ENCODE measurements around the gene LAMTOR3. TPM values are rescaled to one million over a fixed set of nuclear protein-coding genes. Genes with fewer than 3 reads are reported as not detected.
A peak's percentile ranks its signal among the peaks of the same experiment; 100 is the strongest.

Gene LAMTOR3
- total RNA-seq, 4 donors from 2014 or later, result 34.5 to 64.8 (median 53.1) TPM

GRCh38 chr4:99918656-99919055 lies 24.4 kb upstream of the LAMTOR3 start:
- Histone ChIP-seq H3K36me3 (peaks cover 2 to 67% of the 10 kb centered on the region in 2 donors), H3K27me3 (no peaks in the 10 kb centered on the region), H3K4me3 (no peak overlapping the region), H3K4me1 (no peaks in the 10 kb centered on the region), H3K27ac (no peak overlapping the region), H3K9me3 (peaks cover 0 to 7% (median 0%) of the 10 kb centered on the region in 3 donors)
- WGBS, 2 donors (ENCODE audit: low coverage in 1 of 2), result 100% methylated on average over 2 of the region's 2 CpGs; no CpG with 5 or more reads in 1 of the 2 donors
- TF ChIP-seq POLR2A (IDR thresholded peaks at IDR 0.05) (no peak), CTCF (IDR thresholded peaks at IDR 0.05) (no peak), EP300 (IDR thresholded peaks at IDR 0.05) (no peak)
- no peak for ATAC-seq

- Histone ChIP-seq H3K4me1 (no peaks in the 10 kb centered on the region), H3K27ac (no peak overlapping the region), H3K36me3 (peaks cover 2 to 58% of the 10 kb centered on the region in 2 donors), H3K27me3 (no peaks in the 10 kb centered on the region), H3K4me3 (no peak overlapping the region), H3K9me3 (peaks cover 0 to 7% (median 0%) of the 10 kb centered on the region in 3 donors)
- WGBS, 2 donors (ENCODE audit: low coverage in 1 of 2), result 82 to 99% methylated on average over 2 to 3 of the region's 3 CpGs
- TF ChIP-seq CTCF (IDR thresholded peaks at IDR 0.05), result no peak
- TF ChIP-seq POLR2AphosphoS5 (IDR thresholded peaks at IDR 0.05), result no peak
- no peak for TF ChIP-seq EP300 (IDR thresholded peaks at IDR 0.05)
- TF ChIP-seq POLR2A (IDR thresholded peaks at IDR 0.05), result no peak
- no peak for ATAC-seq
Measured at GRCh38 chr4:99917575-99917974, 23.3 kb upstream of the LAMTOR3 start.

DNA sequence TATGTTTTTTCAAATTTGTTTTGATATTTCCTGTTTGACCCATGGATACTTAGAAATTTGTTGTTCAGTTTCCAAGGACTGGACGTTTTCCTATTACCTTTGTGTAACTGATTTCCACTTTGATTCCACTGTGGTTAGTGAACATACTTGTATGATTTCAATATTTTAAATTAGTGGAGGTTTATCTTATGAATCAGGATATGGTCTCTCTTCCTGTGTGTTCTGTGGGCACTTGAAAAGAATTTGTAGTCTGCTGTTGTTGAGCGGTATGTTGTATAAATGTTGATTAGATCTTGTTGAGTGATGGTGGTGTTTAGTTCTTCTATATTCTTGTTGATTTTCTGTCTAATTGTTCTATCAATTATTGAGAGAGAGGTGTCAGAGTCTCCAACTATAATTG lies 21.2 kb upstream of the LAMTOR3 start:
- Histone ChIP-seq H3K36me3 (peaks cover 2 to 40% of the 10 kb centered on the region in 2 donors), H3K4me3 (no peak overlapping the region), H3K4me1 (no peaks in the 10 kb centered on the region), H3K27ac (no peak overlapping the region), H3K27me3 (no peaks in the 10 kb centered on the region), H3K9me3 (peaks cover 0 to 7% (median 0%) of the 10 kb centered on the region in 3 donors)
- TF ChIP-seq CTCF (IDR thresholded peaks at IDR 0.05) (no peak), POLR2A (IDR thresholded peaks at IDR 0.05) (no peak), EP300 (IDR thresholded peaks at IDR 0.05) (no peak), POLR2AphosphoS5 (IDR thresholded peaks at IDR 0.05) (no peak)
- no peak for ATAC-seq
- WGBS, 2 donors (ENCODE audit: low coverage in 1 of 2), result 85 to 87% methylated on average over 1 to 2 of the region's 2 CpGs

GRCh38 chr4:99894998-99895397 lies 771 bp upstream of the LAMTOR3 start:
- Histone ChIP-seq H3K36me3 (peaks cover 0 to 2% of the 10 kb centered on the region in 2 donors), H3K9me3 (no peaks in the 10 kb centered on the region), H3K4me3 (peak overlapping the region; percentile 67 to 82), H3K4me1 (peaks cover 3 to 49% (median 5%) of the 10 kb centered on the region in 3 donors), H3K27ac (peak overlapping the region in 3 of 4 donors; percentile 86 to 89 (median 87)), H3K27me3 (no peaks in the 10 kb centered on the region)
- TF ChIP-seq EP300 (IDR thresholded peaks at IDR 0.05) (no peak), POLR2AphosphoS5 (IDR thresholded peaks at IDR 0.05) (no peak), POLR2A (IDR thresholded peaks at IDR 0.05) (no peak)
- ATAC-seq, result no peak
- WGBS, 2 donors (ENCODE audit: low coverage in 1 of 2), result 88 to 95% methylated on average over 8 to 16 of the region's 16 CpGs

GRCh38 chr4:99893839-99894160 lies 427 bp downstream of the LAMTOR3 start:
- peaks cover 3 to 60% (median 5%) of the 10 kb centered on the region in 3 donors for H3K4me1 ChIP-seq
- WGBS, 2 donors (ENCODE audit: low coverage in 1 of 2), result 0 to 20% methylated on average over 1 to 8 of the region's 12 CpGs
- TF ChIP-seq EP300 (IDR thresholded peaks at IDR 0.05) (no peak), POLR2A (IDR thresholded peaks at IDR 0.05) (no peak)
- ATAC-seq, result peak; percentile 29
- no peaks in the 10 kb centered on the region for H3K27me3 ChIP-seq
- H3K27ac ChIP-seq, result peak overlapping the region; percentile 70 to 89 (median 86)
- peak overlapping the region; percentile 67 to 82 for H3K4me3 ChIP-seq
- H3K36me3 ChIP-seq, result peaks cover 0 to 6% of the 10 kb centered on the region in 2 donors
- no peaks in the 10 kb centered on the region for H3K9me3 ChIP-seq

GRCh38 chr4:99893029-99893428 lies 1.2 kb downstream of the LAMTOR3 start:
- Histone ChIP-seq H3K36me3 (peaks cover 0 to 4% of the 10 kb centered on the region in 2 donors), H3K27ac (peak overlapping the region in 1 of 4 donors; percentile 86)

More at GRCh38 chr4:99893029-99893428, 1.2 kb downstream of the LAMTOR3 start:
- WGBS, 2 donors (ENCODE audit: low coverage in 1 of 2), result 94% methylated on average over 6 to 8 of the region's 8 CpGs
- Histone ChIP-seq H3K9me3 (no peaks in the 10 kb centered on the region), H3K4me3 (peak overlapping the region; percentile 67 to 82), H3K4me1 (peaks cover 3 to 67% (median 5%) of the 10 kb centered on the region in 3 donors), H3K27me3 (no peaks in the 10 kb centered on the region)
- TF ChIP-seq CTCF (IDR thresholded peaks at IDR 0.05), result no peak
- no peak for TF ChIP-seq EP300 (IDR thresholded peaks at IDR 0.05)
- no peak for TF ChIP-seq POLR2AphosphoS5 (IDR thresholded peaks at IDR 0.05)
- no peak for TF ChIP-seq POLR2A (IDR thresholded peaks at IDR 0.05)
- ATAC-seq, result no peak

Measured in gastroesophageal sphincter (tissue), 4 donors.